Measurements from ENCODE around the gene AIP.
A peak's percentile ranks its signal among the peaks of the same experiment; 100 is the strongest.
"Not testable (repeated sequence)": the region's sequence is repeated elsewhere in the genome, so short reads cannot be mapped to it uniquely, and the experiment has no call there.

The AIP gene

GRCh38 chr11:67468456-67468758 lies 14.4 kb upstream of the AIP start:
- DNase-seq (ENCODE audit: insufficient read length, low spot score) (no peak), FAIRE-seq (no peak)

DNA sequence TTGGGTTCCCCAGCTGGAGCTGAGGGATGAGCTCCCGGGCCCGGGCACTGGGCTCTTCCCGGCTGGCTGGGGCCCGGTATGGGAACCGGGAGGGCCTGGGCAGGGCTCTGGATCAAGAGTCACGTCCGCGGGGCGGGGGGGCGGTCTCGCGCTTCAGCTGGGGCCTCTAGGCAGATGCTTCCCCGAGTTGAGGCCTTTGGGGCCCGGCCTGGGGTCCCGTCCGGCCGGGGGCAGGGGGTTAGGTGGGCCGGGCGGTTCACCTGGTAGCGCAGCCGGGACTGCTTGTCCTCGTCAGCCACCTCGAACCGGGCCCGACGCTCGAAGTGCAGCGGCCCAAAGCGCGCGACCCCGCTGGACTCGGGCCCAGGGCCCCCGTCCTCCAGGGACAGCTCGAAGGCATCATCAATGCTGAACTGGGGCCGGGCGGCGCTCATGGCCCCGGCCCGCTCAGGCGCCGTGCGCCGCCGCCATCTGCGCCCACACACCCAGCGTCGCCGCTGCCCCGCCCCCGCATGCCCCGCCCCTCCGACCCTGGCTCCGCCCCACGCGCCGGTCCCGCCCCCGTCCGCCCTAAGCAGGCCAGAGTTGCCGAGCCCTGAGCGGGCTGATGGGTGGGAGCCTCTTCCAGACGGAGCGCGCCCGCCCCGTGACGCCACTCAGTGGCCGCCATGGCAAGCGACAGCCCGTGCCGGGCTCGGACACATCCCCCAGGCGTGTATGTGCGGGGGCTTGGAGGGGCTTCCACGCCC lies 13.9 kb upstream of the AIP start, which contains the start of gene TMEM134:
TMEM134 (minus strand) TSS at position 493 of the 749 bp plus-strand sequence; CDS start at position 434, 59 bp downstream.
- DNase-seq (ENCODE audit: insufficient read length, low spot score), result peak; percentile 93
- FAIRE-seq, result peak; percentile 23

DNA sequence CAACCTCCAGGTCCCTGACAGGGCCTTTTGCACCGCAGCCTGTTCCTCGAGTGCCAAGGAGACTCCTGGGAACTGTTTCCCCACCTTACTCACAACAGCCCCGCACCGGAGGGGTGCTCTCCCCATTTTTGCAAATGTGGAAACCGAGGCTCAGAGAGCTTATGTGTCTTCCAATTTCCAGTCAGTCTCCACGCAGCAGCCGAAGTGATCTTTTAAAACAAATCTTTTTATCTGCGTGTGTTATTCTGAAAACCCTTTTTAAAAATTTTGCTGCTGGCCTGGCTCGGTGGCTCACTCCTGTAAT lies 13.4 kb upstream of the AIP start:
- FAIRE-seq (no peak), DNase-seq (ENCODE audit: insufficient read length, low spot score) (no peak)

- DNase-seq (ENCODE audit: insufficient read length, low spot score) (no peak), FAIRE-seq (no peak)
Observed at GRCh38 chr11:67470337-67471002, 12.4 kb upstream of the AIP start.

DNA sequence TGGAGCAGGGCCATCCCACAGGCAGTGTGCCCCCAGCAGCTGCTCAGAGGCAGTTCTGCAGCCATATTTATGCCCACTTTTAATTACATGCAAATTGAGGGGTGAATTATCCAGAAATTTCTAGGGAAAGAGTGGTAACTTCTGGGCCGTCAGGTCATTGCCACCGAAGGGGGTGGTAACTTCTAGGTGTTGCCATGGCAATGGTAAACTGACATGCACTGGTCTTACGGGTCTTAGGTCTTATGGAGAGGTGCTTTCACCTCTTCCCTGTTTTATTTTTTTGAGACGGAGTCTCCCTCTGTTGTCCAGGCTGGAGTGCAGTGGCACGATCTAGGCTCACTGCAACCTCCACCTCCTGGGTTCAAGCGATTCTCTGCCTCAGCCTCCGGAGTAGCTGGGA lies 9.9 kb upstream of the AIP start:
- no peak for FAIRE-seq

GRCh38 chr11:67476692-67477091 lies 6.1 kb upstream of the AIP start:
- not testable (repeated sequence) for FAIRE-seq

More for the DNA sequence above, 9.9 kb upstream of the AIP start:
- no peak for DNase-seq (ENCODE audit: insufficient read length, low spot score)

DNA sequence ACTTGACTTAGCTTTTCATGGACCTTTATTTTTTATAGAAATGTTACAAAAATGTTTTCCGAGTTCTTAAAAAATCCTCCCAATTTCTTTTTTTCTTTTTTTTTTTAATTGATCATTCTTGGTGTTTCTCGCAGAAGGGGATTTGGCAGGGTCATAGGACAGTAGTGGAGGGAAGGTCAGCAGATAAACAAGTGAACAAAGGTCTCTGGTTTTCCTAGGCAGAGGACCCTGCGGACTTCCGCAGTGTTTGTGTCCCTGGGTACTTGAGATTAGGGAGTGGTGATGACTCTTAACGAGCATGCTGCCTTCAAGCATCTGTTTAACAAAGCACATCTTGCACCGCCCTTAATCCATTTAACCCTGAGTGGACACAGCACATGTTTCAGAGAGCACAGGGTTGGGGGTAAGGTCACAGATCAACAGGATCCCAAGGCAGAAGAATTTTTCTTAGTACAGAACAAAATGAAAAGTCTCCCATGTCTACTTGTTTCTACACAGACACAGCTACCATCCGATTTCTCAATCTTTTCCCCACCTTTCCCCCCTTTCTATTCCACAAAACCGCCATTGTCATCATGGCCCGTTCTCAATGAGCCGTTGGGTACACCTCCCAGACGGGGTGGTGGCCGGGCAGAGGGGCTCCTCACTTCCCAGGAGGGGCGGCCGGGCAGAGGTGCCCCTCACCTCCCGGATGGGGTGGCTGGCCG lies 5.3 kb upstream of the AIP start:
- DNase-seq (ENCODE audit: insufficient read length, low spot score); FAIRE-seq: not testable (repeated sequence)

More at GRCh38 chr11:67476692-67477091, 6.1 kb upstream of the AIP start:
- not testable (repeated sequence) for DNase-seq (ENCODE audit: insufficient read length, low spot score)

- FAIRE-seq (no peak), DNase-seq (ENCODE audit: insufficient read length, low spot score) (no peak)
Observed at GRCh38 chr11:67482275-67482826, 475 bp upstream of the AIP start.

DNA sequence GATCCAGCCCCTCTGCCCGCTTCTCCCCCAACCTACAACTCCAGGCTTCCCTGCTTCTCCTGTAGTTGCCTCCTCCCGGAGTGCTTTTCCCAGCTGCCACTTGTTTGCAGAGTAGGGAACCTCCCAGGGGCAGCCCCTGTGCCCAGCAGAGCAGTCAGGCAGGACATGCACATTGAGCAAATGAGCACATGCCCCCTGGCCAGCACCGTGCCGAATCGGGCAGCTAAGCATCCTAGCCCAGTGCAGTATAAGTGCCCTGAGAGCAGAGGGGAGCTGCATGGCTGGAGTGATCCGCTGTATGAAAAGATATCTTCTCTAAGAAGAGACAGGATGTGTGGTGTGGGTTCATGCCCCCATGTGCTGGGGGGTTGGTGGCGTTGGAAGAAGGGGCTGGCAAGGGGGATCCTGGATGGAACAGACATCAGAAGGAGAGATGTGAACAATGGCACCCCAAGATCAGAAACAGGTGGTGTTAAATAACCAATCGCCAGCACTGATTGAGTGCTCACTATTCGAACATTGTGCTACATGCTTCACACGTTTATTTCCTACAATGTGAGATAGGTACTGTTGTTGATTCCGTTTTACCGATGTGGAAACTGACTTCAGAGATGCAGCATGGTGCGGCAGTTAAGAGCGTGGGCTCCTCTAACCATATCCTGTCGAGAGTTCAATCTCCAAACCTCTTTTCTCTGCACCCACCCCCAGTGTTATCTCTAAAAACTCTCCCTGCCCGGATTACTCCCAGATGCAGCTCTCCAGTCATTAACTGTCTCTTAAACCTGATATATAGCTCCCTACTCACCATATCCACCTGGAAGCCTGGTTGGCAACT lies 1.2 kb downstream of the AIP start:
- no peak for DNase-seq (ENCODE audit: insufficient read length, low spot score)
- FAIRE-seq, result peak; percentile 93

GRCh38 chr11:67484847-67485311 lies 2.1 kb downstream of the AIP start:
- DNase-seq (ENCODE audit: insufficient read length, low spot score) (no peak), FAIRE-seq (peak; percentile 81)

GRCh38 chr11:67485873-67486361 lies 3.1 kb downstream of the AIP start:
- peak; percentile 92 for FAIRE-seq
- DNase-seq (ENCODE audit: insufficient read length, low spot score), result not testable (repeated sequence)

DNA sequence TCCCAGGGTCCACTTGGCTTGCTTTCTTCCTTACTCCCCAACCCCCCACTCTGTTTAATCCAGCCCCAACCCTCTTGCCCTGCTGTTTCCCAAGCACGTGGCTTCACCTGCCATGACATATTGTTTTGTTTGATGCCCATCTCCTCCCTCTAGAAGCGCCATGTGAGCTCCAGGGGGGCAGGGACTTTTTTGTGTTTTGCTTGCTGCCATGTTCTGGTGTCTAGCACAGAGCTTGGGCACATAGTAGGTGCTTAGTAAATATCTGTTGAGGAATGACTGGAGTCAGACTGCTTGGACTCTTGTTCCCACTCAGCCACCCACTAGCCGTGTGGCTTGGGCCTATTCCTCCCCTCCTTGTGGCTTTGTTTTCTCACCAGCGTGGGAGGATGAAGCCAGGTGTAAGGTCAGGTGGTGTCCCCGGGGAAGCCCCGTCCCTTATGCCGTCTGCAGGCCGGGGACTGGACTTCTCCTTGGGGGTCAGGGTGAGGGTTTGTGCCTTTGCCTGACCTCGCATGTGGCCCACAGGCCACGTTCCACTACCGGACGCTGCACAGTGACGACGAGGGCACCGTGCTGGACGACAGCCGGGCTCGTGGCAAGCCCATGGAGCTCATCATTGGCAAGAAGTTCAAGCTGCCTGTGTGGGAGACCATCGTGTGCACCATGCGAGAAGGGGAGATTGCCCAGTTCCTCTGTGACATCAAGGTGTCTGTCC lies 3.8 kb downstream of the AIP start:
- DNase-seq (ENCODE audit: insufficient read length, low spot score) (peak; percentile 78), FAIRE-seq (peak; percentile 97)

GRCh38 chr11:67489203-67489884 lies 6.5 kb downstream of the AIP start:
- FAIRE-seq (no peak), DNase-seq (ENCODE audit: insufficient read length, low spot score) (no peak)

DNA sequence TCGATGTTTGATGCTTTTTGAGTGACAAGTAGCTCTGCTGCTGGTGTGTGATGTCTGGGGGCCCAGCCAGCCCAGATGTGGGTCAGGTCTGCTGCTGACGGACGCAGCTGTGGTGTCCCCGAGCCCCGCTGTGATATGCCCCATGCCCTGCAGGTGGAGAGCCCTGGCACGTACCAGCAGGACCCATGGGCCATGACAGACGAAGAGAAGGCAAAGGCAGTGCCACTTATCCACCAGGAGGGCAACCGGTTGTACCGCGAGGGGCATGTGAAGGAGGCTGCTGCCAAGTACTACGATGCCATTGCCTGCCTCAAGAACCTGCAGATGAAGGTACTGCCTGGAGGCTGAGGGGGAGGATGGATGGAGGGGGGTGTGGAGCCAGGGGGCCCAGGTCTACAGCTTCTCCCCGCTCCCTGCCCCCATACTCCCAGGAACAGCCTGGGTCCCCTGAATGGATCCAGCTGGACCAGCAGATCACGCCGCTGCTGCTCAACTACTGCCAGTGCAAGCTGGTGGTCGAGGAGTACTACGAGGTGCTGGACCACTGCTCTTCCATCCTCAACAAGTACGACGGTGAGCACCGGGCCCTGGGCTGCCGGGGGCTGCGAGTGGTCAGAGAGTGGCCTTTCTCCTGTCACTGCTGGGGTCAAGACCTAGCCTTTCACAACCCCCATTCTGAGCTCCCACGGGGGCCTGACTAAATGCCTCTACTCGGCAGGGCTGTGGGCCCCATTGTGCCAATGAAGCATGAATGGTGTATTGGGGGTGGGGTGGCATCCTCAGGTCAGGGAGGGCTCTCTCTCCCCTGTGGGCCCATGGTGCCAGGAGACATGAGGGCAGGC lies 7.3 kb downstream of the AIP start:
- no peak for FAIRE-seq
- DNase-seq (ENCODE audit: insufficient read length, low spot score), result no peak

GRCh38 chr11:67490727-67491065 lies 7.9 kb downstream of the AIP start:
- DNase-seq (ENCODE audit: insufficient read length, low spot score) (no peak), FAIRE-seq (no peak)

DNA sequence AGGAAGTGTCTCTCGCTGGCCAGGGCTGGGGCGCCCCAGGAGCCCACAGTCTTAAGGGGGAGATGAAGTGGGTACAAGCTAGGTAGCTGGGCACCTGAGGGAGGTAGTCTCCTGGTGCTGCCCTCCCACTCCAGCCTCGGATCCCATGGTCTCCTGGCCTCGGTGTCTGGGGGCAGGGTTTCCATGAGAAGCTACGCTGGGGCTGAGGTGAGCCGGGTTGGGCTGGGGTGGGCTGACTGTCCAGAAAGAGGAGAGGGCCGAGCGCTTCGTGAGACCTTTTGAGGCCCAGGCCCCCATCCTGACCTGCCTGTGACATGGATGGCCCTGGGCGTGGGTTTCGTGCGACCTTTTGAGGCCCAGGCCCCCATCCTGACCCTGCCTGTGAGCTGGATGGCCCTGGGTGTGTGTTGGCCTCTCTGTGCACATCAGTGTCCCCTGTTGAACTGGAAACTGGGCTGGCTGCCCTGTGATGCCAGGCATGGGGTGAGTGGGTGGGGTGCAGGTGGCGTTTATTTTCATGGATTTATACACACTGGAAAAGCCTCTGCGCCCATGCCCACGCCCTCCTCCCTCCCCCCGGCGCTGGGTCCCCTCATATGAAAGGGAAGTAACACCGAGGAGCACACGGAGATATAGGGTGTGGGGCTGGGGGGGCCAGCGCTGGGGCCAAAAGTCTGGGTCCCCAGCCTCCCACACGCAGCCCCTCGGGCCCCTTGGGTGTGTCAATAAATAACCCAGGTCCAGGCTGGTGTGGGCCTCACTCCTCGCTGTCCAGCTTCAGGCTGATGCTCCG lies 8.6 kb downstream of the AIP start:
- DNase-seq (ENCODE audit: insufficient read length, low spot score), result no peak
- no peak for FAIRE-seq

GRCh38 chr11:67492069-67492727 lies 9.4 kb downstream of the AIP start:
- no peak for FAIRE-seq
- DNase-seq (ENCODE audit: insufficient read length, low spot score), result no peak
